ENCODE results near the gene KRTAP5-6.
"Not testable (repeated sequence)": the region's sequence is repeated elsewhere in the genome, so short reads cannot be mapped to it uniquely, and the experiment has no call there.

The KRTAP5-6 gene

DNA sequence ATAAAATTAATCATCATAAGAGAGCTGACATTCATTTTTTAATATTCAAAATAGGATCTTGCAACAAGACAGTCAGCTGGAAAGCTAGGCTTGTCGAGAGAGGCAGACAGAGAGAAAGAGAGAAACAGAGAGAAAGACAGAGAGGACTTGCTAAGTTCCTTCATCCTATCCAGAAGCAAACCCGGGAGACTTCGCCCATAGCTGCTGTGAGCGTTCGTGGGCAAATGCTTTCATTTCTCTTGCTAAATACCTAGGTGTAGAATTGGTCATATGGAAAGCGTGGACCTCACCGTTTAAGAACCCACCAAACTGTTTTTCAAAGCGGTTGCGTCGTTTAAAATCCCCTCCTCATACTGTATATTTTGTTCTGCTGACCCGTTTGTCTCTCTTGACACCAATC lies 25.3 kb upstream of the KRTAP5-6 start:
- H3K4me1 ChIP-seq (ENCODE audit: control insufficient read depth, insufficient read depth, low read length, poor library complexity, severe bottlenecking) = no peaks in the 10 kb centered on the region
- H3K4me3 ChIP-seq (ENCODE audit: insufficient read depth, low read depth, low read length, poor library complexity, severe bottlenecking) = no peak overlapping the region
- H3K9me3 ChIP-seq (ENCODE audit: control insufficient read depth, low read length) = no peaks in the 10 kb centered on the region
- no peak for DNase-seq
- no peaks in the 10 kb centered on the region for H3K36me3 ChIP-seq (ENCODE audit: control insufficient read depth, insufficient read depth, low read length)
- H3K27ac ChIP-seq (ENCODE audit: insufficient read depth, low read length, poor library complexity, severe bottlenecking) = no peak overlapping the region
- no peaks in the 10 kb centered on the region for H3K27me3 ChIP-seq (replicated peaks; ENCODE audit: control insufficient read depth, insufficient read depth, low read length, poor library complexity, severe bottlenecking)

DNA sequence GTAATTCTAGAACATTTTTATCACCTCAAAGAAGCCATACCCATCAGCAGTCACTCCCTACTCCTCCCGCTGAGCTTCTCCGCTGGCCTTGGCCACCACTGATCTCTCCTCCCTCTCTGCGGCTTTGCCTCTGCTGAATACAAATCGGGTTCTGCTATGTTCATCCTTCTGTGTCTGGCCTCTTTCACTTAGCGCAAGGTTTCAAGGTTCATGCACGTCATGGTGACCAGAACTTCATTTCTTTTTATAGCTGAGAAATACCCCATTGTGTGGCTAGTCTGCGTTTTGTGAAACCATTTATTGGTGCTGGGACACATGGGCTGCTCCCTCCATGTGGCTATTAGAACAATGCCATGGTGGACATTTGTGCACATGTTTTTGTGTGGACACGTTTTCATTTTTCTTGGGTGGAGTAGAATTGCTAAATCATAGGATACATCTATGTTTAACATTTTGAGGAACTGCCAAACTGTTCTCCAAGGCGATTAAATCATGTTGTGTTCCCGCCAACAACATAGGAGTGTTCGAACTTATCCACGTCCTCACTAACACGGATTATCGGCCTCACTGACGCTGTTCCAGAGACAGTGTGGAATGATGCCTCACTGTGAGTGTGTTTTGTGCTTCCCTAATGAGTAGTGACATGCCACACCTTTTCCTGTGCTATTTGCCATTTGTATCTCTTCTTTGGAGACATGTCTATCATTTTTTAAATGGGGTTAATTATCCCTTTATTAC lies 24.2 kb upstream of the KRTAP5-6 start:
- no peaks in the 10 kb centered on the region for H3K36me3 ChIP-seq (ENCODE audit: control insufficient read depth, insufficient read depth, low read length)
- H3K4me3 ChIP-seq (ENCODE audit: insufficient read depth, low read depth, low read length, poor library complexity, severe bottlenecking) = no peak overlapping the region
- H3K9me3 ChIP-seq (ENCODE audit: control insufficient read depth, low read length) = no peaks in the 10 kb centered on the region
- no peaks in the 10 kb centered on the region for H3K4me1 ChIP-seq (ENCODE audit: control insufficient read depth, insufficient read depth, low read length, poor library complexity, severe bottlenecking)
- H3K27me3 ChIP-seq (replicated peaks; ENCODE audit: control insufficient read depth, insufficient read depth, low read length, poor library complexity, severe bottlenecking) = no peaks in the 10 kb centered on the region
- no peak overlapping the region for H3K27ac ChIP-seq (ENCODE audit: insufficient read depth, low read length, poor library complexity, severe bottlenecking)
- DNase-seq = no peak

DNA sequence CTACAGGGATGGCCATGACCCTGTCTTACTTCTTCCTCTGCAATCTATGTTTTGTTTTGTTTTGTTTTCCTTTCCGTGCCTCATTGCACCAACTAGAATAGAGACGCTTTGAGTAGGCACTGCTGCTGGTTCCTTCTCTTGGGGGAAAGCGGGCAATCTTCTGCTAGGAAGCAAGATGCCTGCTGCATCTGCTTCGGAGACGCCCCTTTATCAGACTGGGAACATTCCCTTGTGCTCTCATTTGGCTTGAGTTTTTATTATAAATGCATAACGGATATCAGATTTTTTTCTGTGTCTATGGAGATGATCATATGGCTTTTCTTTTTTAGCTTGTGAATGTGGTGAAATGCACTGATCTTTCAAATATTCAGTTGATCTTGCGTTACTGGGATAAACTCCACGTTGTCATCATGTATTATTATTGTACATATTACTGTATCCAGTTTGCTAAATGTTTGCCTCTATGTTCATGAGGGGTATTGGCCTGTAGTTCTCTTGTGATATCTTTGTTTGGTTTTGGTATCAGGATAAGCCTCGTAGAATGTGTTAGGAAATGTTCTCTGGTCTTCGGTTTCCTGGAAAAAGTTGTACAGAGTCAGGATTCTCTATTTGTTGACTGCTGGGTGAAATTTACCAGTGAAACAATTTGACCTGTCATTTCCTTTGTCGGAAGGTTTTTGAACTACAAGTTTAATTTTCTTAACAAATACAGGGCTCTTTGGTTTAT lies 23.4 kb upstream of the KRTAP5-6 start:
- Histone ChIP-seq H3K9me3 (ENCODE audit: control insufficient read depth, low read length) (no peaks in the 10 kb centered on the region), H3K4me1 (ENCODE audit: control insufficient read depth, insufficient read depth, low read length, poor library complexity, severe bottlenecking) (no peaks in the 10 kb centered on the region), H3K4me3 (ENCODE audit: insufficient read depth, low read depth, low read length, poor library complexity, severe bottlenecking) (no peak overlapping the region), H3K27me3 (replicated peaks; ENCODE audit: control insufficient read depth, insufficient read depth, low read length, poor library complexity, severe bottlenecking) (no peaks in the 10 kb centered on the region), H3K27ac (ENCODE audit: insufficient read depth, low read length, poor library complexity, severe bottlenecking) (no peak overlapping the region), H3K36me3 (ENCODE audit: control insufficient read depth, insufficient read depth, low read length) (no peaks in the 10 kb centered on the region)
- no peak for DNase-seq

DNA sequence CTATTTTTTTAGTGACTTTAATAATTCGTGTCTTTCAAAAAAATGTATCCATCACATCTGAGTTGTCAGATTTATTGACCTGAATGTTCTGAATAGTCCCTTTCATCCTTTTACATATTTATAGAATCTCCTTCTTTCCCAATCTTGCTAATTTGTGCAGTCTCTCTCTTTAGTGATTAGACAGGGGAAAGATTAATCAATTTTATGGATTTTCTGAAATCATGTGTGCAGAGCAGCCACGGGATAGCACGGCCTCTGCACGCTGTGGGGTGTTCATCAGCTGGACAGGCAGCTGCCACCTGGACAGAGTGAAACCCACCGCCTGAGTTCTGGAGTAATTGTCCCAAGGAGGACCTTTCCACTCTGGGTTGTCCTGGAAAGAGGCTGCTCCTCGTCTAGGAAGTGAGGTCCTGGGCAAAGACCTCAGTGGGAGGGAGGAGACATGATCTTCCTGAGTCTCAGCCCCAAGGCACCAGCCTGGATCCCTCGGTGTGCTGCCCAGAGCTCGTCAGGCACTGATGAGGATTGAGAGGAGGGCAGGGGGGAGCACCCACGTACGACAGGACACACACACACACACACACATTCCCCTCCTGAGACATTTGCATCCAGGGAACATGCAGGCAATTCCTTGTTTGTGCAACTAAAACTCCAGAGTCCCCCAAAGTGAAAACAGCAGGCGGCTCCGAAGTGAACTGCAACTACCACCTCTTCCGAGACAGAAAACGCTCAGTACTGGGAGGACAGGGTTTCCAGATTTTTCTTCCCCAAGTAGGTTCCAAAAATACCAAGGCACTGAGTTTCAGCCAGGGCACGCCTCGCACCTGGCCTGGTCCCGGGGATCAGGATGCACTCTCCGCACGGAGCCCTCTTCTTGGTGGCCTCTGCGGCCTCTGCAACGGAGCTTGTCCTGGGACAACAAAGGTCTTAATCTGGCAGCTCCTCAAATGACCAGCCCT lies 22.5 kb upstream of the KRTAP5-6 start:
- Histone ChIP-seq H3K27ac (ENCODE audit: insufficient read depth, low read length, poor library complexity, severe bottlenecking) (no peak overlapping the region), H3K27me3 (replicated peaks; ENCODE audit: control insufficient read depth, insufficient read depth, low read length, poor library complexity, severe bottlenecking) (no peaks in the 10 kb centered on the region)

DNA sequence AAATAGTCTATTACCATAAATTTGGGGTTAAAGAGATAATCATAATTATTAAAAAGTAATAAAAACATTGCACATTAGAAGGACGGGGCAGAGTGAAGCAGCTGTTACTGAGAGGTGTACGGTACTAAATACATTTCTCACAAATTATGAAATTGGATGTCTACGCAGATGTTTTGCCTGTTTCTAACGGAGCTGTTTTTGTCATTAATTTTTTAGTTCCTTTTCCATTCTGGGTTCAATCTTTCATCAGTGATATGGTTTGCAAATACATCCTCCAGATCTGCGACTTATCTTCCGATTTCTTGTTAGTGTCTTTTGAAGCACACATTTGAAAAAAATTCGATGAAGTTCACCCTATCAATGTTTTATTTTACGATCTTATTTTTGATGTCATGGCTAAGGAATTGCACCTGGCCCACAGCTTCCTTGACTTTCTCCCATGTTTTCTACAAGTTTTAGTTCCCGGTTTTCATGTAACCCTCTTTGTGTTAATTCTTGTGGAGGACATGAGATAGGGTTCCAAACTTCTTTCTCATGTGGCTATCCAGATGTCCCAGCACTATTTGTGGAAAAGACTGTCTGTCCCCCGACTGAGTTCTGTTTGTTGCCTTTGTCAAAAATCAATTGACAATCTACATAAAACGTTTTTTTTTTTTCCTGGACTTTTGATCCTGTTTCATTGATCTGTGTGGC lies 21.3 kb upstream of the KRTAP5-6 start:
- H3K27ac ChIP-seq (ENCODE audit: insufficient read depth, low read length, poor library complexity, severe bottlenecking) = no peak overlapping the region
- no peak overlapping the region for H3K4me3 ChIP-seq (ENCODE audit: insufficient read depth, low read depth, low read length, poor library complexity, severe bottlenecking)
- no peaks in the 10 kb centered on the region for H3K36me3 ChIP-seq (ENCODE audit: control insufficient read depth, insufficient read depth, low read length)
- no peaks in the 10 kb centered on the region for H3K4me1 ChIP-seq (ENCODE audit: control insufficient read depth, insufficient read depth, low read length, poor library complexity, severe bottlenecking)
- peaks cover 4% of the 10 kb centered on the region for H3K27me3 ChIP-seq (replicated peaks; ENCODE audit: control insufficient read depth, insufficient read depth, low read length, poor library complexity, severe bottlenecking)
- DNase-seq = no peak
- no peaks in the 10 kb centered on the region for H3K9me3 ChIP-seq (ENCODE audit: control insufficient read depth, low read length)

More for the DNA sequence above, 22.5 kb upstream of the KRTAP5-6 start:
- Histone ChIP-seq H3K4me3 (ENCODE audit: insufficient read depth, low read depth, low read length, poor library complexity, severe bottlenecking) (no peak overlapping the region), H3K4me1 (ENCODE audit: control insufficient read depth, insufficient read depth, low read length, poor library complexity, severe bottlenecking) (no peaks in the 10 kb centered on the region), H3K36me3 (ENCODE audit: control insufficient read depth, insufficient read depth, low read length) (no peaks in the 10 kb centered on the region), H3K9me3 (ENCODE audit: control insufficient read depth, low read length) (no peaks in the 10 kb centered on the region)
- no peak for DNase-seq

DNA sequence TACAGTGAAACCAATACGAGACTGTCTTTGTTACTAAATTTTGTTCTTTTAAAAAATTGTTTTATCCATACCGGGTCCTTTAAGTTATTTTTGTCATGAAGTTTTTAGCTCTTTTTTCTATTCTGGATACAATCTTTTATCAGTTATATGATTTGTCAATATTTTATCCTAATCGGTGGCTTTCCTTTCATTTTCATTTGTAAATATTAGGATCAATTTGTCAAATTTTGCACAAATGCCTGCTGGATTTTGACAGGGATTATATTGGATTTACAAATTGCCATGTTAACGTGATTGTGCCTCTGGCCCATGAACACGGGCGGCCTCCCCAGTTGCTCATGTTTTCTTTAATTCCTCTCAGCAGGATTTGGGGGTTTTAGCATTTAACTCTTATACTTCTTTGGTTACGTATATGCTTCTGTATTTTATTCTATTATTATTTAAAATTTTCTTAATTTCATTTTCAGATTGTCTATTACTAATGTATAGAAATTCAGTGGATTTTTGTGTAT lies 20.7 kb upstream of the KRTAP5-6 start:
- H3K9me3 ChIP-seq (ENCODE audit: control insufficient read depth, low read length) = no peaks in the 10 kb centered on the region

DNA sequence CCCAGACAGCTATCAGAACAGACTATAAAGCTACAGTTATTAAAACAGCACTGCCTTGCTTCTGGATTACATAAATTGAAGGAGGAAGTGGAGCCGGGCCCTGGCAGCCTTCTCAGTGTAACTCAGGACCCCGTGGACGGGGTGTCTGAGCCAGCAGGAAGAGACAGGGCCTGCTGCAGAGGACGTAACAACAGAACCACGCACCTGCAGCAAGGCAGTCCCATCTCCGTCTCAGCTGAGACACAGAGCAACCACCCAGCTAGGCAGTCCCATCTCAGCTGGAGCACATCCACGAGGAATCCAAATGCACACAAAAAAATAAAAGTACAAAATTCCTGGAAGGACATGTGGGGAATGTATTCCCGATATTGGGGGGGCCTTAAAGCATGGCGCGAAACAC lies 17.1 kb upstream of the KRTAP5-6 start:
- no peak overlapping the region for H3K4me3 ChIP-seq (ENCODE audit: insufficient read depth, low read depth, low read length, poor library complexity, severe bottlenecking)
- H3K9me3 ChIP-seq (ENCODE audit: control insufficient read depth, low read length) = no peaks in the 10 kb centered on the region
- H3K4me1 ChIP-seq (ENCODE audit: control insufficient read depth, insufficient read depth, low read length, poor library complexity, severe bottlenecking) = no peaks in the 10 kb centered on the region
- no peak for DNase-seq
- no peak overlapping the region for H3K27ac ChIP-seq (ENCODE audit: insufficient read depth, low read length, poor library complexity, severe bottlenecking)
- H3K36me3 ChIP-seq (ENCODE audit: control insufficient read depth, insufficient read depth, low read length) = no peaks in the 10 kb centered on the region
- H3K27me3 ChIP-seq (replicated peaks; ENCODE audit: control insufficient read depth, insufficient read depth, low read length, poor library complexity, severe bottlenecking) = peaks cover 4% of the 10 kb centered on the region

More for the DNA sequence above, 20.7 kb upstream of the KRTAP5-6 start:
- no peak for DNase-seq
- Histone ChIP-seq H3K4me1 (ENCODE audit: control insufficient read depth, insufficient read depth, low read length, poor library complexity, severe bottlenecking) (no peaks in the 10 kb centered on the region), H3K27me3 (replicated peaks; ENCODE audit: control insufficient read depth, insufficient read depth, low read length, poor library complexity, severe bottlenecking) (peaks cover 4% of the 10 kb centered on the region), H3K36me3 (ENCODE audit: control insufficient read depth, insufficient read depth, low read length) (no peaks in the 10 kb centered on the region), H3K27ac (ENCODE audit: insufficient read depth, low read length, poor library complexity, severe bottlenecking) (no peak overlapping the region), H3K4me3 (ENCODE audit: insufficient read depth, low read depth, low read length, poor library complexity, severe bottlenecking) (no peak overlapping the region)

DNA sequence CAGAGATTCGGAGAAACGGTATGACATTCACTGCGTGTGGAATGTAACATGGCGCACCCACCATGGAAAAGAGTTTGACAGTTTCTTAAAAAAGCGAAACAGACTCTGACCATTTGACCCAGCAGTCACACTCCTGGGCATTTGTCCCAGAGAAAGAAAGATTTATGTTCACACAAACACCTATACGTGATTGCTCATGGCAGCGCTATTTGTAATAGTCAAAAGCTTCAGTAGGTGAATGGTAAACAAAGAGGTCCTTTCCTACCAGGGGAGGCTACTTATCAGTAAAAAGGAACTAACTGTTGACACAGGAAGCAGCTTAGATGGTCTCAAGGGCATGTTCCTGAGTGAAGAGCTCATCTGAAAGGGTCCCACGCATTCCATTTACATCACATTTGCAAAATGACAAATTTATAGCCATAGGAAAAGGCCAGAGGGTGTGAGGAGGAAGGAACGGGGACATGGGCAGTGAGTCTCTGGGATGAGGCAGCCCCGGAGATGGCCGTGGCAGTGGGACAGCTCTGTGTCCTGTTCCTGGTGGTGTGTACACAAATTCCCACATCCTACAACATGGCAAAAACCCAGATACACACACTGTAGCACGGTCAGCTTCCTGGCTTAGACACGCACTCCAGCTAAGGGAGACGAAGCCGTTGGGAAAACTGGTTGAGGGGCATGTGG lies 14.6 kb upstream of the KRTAP5-6 start:
- Histone ChIP-seq H3K27me3 (replicated peaks; ENCODE audit: control insufficient read depth, insufficient read depth, low read length, poor library complexity, severe bottlenecking) (peaks cover 4% of the 10 kb centered on the region), H3K27ac (ENCODE audit: insufficient read depth, low read length, poor library complexity, severe bottlenecking) (no peak overlapping the region), H3K4me3 (ENCODE audit: insufficient read depth, low read depth, low read length, poor library complexity, severe bottlenecking) (no peak overlapping the region), H3K36me3 (ENCODE audit: control insufficient read depth, insufficient read depth, low read length) (no peaks in the 10 kb centered on the region), H3K9me3 (ENCODE audit: control insufficient read depth, low read length) (no peaks in the 10 kb centered on the region), H3K4me1 (ENCODE audit: control insufficient read depth, insufficient read depth, low read length, poor library complexity, severe bottlenecking) (no peaks in the 10 kb centered on the region)
- no peak for DNase-seq

DNA sequence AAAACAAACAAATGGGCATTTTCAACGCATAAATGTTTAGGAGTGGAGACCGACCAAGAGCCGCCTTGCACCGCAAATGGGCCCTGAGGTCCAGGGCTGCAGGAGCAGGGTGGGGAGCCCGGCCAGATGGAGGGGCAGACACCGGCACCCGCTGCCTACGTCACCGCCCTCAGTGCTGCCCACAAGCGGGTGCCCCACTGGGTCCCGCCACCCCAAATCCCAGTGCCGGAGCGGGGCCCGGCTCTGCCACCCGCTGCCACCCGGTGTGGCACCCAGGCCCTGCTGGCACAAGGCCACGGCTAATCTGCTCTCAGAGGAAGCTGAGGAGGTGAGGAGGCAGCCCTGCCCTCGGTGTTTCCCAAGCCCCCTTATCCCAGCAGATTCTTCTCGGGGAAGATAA lies 13.8 kb upstream of the KRTAP5-6 start:
- H3K27me3 ChIP-seq (replicated peaks; ENCODE audit: control insufficient read depth, insufficient read depth, low read length, poor library complexity, severe bottlenecking); DNase-seq; H3K27ac ChIP-seq (ENCODE audit: insufficient read depth, low read length, poor library complexity, severe bottlenecking); H3K4me1 ChIP-seq (ENCODE audit: control insufficient read depth, insufficient read depth, low read length, poor library complexity, severe bottlenecking); H3K4me3 ChIP-seq (ENCODE audit: insufficient read depth, low read depth, low read length, poor library complexity, severe bottlenecking); H3K36me3 ChIP-seq (ENCODE audit: control insufficient read depth, insufficient read depth, low read length); H3K9me3 ChIP-seq (ENCODE audit: control insufficient read depth, low read length): not testable (repeated sequence)

All from effector memory CD4-positive, alpha-beta T cell (primary cell).